ENCODE measurements around the gene TTC3. TPM values are rescaled to one million over a fixed set of nuclear protein-coding genes. Genes with fewer than 3 reads are reported as not detected.

TTC3 gene
- total RNA-seq, 1 experiment from 2014 or later = 29.0 TPM

GRCh38 chr21:37077403-37077802 is 4.3 kb downstream of the TTC3 start:
- no peak for ATAC-seq
- Mint-ChIP-seq H3K27ac (no peak overlapping the region), H3K4me1 (peaks cover 11% of the 10 kb centered on the region), H3K27me3 (ENCODE audit: low read depth) (peaks cover 33% of the 10 kb centered on the region), H3K36me3 (no peaks in the 10 kb centered on the region), H3K9me3 (peaks cover 5% of the 10 kb centered on the region), H3K4me3 (no peak overlapping the region)
- TF ChIP-seq E2F1 (CRISPR knock-in tag; IDR thresholded peaks at IDR 0.05) (no peak), CTCF (IDR thresholded peaks at IDR 0.05) (no peak), TCF7 (CRISPR knock-in tag; IDR thresholded peaks at IDR 0.05; ENCODE audit: low read depth) (no peak), USF2 (CRISPR knock-in tag; IDR thresholded peaks at IDR 0.05) (no peak), NR1H2 (CRISPR knock-in tag; IDR thresholded peaks at IDR 0.05) (no peak), ERG (CRISPR knock-in tag; IDR thresholded peaks at IDR 0.05) (no peak), ZBTB43 (CRISPR knock-in tag; IDR thresholded peaks at IDR 0.05) (no peak), AFF4 (CRISPR knock-in tag; IDR thresholded peaks at IDR 0.05; ENCODE audit: borderline replicate concordance) (no peak), ZMAT4 (CRISPR knock-in tag; IDR thresholded peaks at IDR 0.05) (no peak), ESRRA (CRISPR knock-in tag; IDR thresholded peaks at IDR 0.05; ENCODE audit: borderline replicate concordance) (no peak), GRHL2 (CRISPR knock-in tag; IDR thresholded peaks at IDR 0.05; ENCODE audit: insufficient replicate concordance, severe bottlenecking) (no peak)
- no peak for DNase-seq (ENCODE audit: low spot score)
- CTCF ChIA-PET = no interaction called here
- POLR2A ChIA-PET = no interaction called here

- H3K4me3 Mint-ChIP-seq = no peak overlapping the region
- peaks cover 5% of the 10 kb centered on the region for H3K9me3 Mint-ChIP-seq
- CTCF ChIA-PET = interaction anchor here (0.6 to 1.3 kb wide), 19 partner anchors 8 to 842 kb away, joined by 3 to 10 read pairs (median 4); no protein-coding TSS in a partner anchor
- H3K27me3 Mint-ChIP-seq (ENCODE audit: low read depth) = peaks cover 22% of the 10 kb centered on the region
- DNase-seq (ENCODE audit: low spot score) (no peak), ATAC-seq (peak; percentile 72)
- no peak overlapping the region for H3K27ac Mint-ChIP-seq
- TF ChIP-seq CDX4 (CRISPR knock-in tag; IDR thresholded peaks at IDR 0.05; ENCODE audit: borderline replicate concordance) (no peak), NFE2L1 (CRISPR knock-in tag; IDR thresholded peaks at IDR 0.05) (no peak), CTCF (IDR thresholded peaks at IDR 0.05) (no peak), ZNF317 (CRISPR knock-in tag; IDR thresholded peaks at IDR 0.05; ENCODE audit: borderline replicate concordance, low read depth) (no peak), ATF2 (CRISPR knock-in tag; IDR thresholded peaks at IDR 0.05; ENCODE audit: borderline replicate concordance, low read depth) (no peak), TEAD4 (CRISPR knock-in tag; IDR thresholded peaks at IDR 0.05) (no peak), CBFB (CRISPR knock-in tag; IDR thresholded peaks at IDR 0.05; ENCODE audit: low read depth) (no peak)
- peaks cover 4% of the 10 kb centered on the region for H3K4me1 Mint-ChIP-seq
- H3K36me3 Mint-ChIP-seq = no peaks in the 10 kb centered on the region
- POLR2A ChIA-PET = no interaction called here
Measured at GRCh38 chr21:37079211-37079824, 6.3 kb downstream of the TTC3 start.

Data from WTC11 (cell line).